Central memory CD4-positive, alpha-beta T cell (primary cell): ENCODE measurements around the gene USP17L15.
"Not testable (repeated sequence)": the region's sequence is repeated elsewhere in the genome, so short reads cannot be mapped to it uniquely, and the experiment has no call there.

Experiments used
- DNase-seq: peaks from one replicate; pipeline ENCODE4 v3.0.0; 2022
- total RNA-seq, 3 experiments: gene quantifications; one replicate each; lab custom pipeline; 2026; lab: John Stamatoyannopoulos, UW

Gene USP17L15, protein sequence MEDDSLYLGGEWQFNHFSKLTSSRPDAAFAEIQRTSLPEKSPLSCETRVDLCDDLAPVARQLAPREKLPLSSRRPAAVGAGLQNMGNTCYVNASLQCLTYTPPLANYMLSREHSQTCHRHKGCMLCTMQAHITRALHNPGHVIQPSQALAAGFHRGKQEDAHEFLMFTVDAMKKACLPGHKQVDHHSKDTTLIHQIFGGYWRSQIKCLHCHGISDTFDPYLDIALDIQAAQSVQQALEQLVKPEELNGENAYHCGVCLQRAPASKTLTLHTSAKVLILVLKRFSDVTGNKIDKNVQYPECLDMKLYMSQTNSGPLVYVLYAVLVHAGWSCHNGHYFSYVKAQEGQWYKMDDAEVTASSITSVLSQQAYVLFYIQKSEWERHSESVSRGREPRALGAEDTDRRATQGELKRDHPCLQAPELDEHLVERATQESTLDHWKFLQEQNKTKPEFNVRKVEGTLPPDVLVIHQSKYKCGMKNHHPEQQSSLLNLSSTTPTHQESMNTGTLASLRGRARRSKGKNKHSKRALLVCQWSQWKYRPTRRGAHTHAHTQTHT
- 0 reads per million in 3 experiments for total RNA-seq

DNA sequence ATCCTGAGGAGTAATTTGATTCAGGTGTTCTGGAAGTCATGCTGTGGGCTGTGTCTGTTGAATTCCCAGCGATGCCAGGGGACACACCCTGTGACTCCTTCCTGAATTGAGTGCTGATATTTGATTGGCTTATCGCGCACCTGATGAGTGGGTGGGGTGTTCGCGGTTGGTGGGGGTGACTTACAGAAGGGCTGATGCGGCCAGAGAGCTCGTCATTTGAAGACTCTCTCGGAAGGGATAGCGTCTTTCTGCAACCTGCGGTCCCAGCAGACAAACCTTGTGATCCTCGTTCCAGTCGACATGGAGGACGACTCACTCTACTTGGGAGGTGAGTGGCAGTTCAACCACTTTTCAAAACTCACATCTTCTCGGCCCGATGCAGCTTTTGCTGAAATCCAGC is at the start of gene USP17L15:
USP17L15 (plus strand) TSS at position 301 of the 400 bp plus-strand sequence; CDS start at position 301, 0 bp downstream.
- not testable (repeated sequence) for DNase-seq

DNA sequence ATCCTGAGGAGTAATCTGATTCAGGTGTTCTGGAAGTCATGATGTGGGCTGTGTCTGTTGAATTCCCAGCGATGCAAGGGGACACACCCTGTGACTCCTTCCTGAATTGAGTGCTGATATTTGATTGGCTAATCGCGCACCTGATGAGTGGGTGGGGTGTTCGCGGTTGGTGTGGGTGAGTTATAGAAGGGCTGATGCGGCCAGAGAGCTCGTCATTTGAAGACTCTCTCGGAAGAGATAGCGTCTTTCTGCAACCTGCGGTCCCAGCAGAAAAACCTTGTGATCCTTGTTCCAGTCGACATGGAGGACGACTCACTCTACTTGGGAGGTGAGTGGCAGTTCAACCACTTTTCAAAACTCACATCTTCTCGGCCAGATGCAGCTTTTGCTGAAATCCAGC is 23.8 kb upstream of the USP17L15 start, which contains the start of gene USP17L10:
USP17L10 (plus strand) TSS at position 301 of the 400 bp plus-strand sequence; CDS start at position 301, 0 bp downstream.
- not testable (repeated sequence) for DNase-seq

DNA sequence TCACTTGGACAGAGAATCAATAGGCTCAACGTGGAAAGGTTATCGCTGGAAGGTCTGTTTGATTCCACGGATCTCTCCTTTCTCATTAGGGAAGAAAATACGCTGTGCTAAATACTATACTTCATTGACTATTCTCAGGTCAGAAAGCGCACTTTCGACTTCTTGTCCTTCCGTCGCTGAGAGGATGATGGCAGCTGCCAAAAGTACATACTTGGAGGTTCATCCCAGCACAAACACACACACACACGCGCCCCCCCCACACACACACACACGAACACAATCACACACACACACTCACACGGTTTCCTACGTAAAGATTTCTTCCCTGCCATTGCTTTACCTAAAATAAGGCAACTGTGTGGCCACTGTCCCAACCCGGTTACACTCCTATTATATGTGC is 19.5 kb upstream of the USP17L15 start:
- not testable (repeated sequence) for DNase-seq

DNA sequence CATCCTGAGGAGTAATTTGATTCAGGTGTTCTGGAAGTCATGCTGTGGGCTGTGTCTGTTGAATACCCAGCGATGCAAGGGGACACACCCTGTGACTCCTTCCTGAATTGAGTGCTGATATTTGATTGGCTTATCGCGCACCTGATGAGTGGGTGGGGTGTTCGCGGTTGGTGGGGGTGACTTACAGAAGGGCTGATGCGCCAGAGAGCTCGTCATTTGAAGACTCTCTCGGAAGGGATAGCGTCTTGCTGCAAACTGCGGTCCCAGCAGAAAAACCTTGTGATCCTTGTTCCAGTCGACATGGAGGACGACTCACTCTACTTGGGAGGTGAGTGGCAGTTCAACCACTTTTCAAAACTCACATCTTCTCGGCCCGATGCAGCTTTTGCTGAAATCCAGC is 19.1 kb upstream of the USP17L15 start, which contains the start of gene USP17L11:
USP17L11 (plus strand) TSS at position 301 of the 400 bp plus-strand sequence; CDS start at position 301, 0 bp downstream.
- not testable (repeated sequence) for DNase-seq

DNA sequence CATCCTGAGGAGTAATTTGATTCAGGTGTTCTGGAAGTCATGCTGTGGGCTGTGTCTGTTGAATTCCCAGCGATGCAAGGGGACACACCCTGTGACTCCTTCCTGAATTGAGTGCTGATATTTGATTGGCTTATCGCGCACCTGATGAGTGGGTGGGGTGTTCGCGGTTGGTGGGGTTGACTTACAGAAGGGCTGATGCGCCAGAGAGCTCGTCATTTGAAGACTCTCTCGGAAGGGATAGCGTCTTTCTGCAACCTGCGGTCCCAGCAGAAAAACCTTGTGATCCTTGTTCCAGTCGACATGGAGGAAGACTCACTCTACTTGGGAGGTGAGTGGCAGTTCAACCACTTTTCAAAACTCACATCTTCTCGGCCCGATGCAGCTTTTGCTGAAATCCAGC is 14.3 kb upstream of the USP17L15 start, which contains the start of gene USP17L12:
USP17L12 (plus strand) TSS at position 301 of the 400 bp plus-strand sequence; CDS start at position 301, 0 bp downstream.
- not testable (repeated sequence) for DNase-seq

DNA sequence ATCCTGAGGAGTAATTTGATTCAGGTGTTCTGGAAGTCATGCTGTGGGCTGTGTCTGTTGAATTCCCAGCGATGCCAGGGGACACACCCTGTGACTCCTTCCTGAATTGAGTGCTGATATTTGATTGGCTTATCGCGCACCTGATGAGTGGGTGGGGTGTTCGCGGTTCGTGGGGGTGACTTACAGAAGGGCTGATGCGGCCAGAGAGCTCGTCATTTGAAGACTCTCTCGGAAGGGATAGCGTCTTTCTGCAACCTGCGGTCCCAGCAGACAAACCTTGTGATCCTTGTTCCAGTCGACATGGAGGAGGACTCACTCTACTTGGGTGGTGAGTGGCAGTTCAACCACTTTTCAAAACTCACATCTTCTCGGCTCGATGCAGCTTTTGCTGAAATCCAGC is 9.6 kb upstream of the USP17L15 start, which contains the start of gene USP17L13:
USP17L13 (plus strand) TSS at position 301 of the 400 bp plus-strand sequence; CDS start at position 301, 0 bp downstream.
- not testable (repeated sequence) for DNase-seq

DNA sequence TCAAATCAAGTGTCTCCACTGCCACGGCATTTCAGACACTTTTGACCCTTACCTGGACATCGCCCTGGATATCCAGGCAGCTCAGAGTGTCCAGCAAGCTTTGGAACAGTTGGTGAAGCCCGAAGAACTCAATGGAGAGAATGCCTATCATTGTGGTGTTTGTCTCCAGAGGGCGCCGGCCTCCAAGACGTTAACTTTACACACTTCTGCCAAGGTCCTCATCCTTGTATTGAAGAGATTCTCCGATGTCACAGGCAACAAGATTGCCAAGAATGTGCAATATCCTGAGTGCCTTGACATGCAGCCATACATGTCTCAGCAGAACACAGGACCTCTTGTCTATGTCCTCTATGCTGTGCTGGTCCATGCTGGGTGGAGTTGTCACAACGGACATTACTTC is 3.9 kb upstream of the USP17L15 start:
- DNase-seq, result not testable (repeated sequence)

DNA sequence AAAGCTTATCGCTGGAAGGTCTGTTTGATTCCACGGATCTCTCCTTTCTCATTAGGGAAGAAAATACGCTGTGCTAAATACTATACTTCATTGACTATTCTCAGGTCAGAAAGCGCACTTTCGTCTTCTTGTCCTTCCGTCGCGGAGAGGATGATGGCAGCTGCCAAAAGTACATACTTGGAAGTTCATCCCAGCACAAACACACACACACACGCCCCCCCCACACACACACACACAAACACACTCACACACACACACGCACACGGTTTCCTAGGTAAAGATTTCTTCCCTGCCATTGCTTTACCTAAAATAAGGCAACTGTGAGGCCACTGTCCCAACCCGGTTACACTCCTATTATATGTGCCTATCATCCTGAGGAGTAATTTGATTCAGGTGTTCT is 4.3 kb downstream of the USP17L15 start:
- DNase-seq, result not testable (repeated sequence)

DNA sequence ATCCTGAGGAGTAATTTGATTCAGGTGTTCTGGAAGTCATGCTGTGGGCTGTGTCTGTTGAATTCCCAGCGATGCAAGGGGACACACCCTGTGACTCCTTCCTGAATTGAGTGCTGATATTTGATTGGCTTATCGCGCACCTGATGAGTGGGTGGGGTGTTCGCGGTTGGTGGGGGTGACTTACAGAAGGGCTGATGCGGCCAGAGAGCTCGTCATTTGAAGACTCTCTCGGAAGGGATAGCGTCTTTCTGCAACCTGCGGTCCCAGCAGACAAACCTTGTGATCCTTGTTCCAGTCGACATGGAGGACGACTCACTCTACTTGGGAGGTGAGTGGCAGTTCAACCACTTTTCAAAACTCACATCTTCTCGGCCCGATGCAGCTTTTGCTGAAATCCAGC is 9.4 kb downstream of the USP17L15 start, which contains the start of gene USP17L17:
USP17L17 (plus strand) TSS at position 301 of the 400 bp plus-strand sequence; CDS start at position 301, 0 bp downstream.
- DNase-seq, result not testable (repeated sequence)

DNA sequence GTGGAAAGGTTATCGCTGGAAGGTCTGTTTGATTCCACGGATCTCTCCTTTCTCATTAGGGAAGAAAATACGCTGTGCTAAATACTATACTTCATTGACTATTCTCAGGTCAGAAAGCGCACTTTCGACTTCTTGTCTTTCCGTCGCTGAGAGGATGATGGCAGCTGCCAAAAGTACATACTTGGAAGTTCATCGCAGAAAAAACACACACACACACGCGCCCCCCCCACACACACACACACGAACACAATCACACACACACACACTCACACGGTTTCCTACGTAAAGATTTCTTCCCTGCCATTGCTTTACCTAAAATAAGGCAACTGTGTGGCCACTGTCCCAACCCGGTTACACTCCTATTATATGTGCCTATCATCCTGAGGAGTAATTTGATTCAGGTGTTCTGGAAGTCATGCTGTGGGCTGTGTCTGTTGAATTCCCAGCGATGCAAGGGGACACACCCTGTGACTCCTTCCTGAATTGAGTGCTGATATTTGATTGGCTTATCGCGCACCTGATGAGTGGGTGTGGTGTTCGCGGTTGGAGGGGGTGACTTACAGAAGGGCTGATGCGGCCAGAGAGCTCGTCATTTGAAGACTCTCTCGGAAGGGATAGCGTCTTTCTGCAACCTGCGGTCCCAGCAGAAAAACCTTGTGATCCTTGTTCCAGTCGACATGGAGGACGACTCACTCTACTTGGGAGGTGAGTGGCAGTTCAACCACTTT is 13.9 kb downstream of the USP17L15 start, which contains the start of gene USP17L18:
USP17L18 (plus strand) TSS at position 678 of the 728 bp plus-strand sequence; CDS start at position 678, 0 bp downstream.
- DNase-seq, result not testable (repeated sequence)

DNA sequence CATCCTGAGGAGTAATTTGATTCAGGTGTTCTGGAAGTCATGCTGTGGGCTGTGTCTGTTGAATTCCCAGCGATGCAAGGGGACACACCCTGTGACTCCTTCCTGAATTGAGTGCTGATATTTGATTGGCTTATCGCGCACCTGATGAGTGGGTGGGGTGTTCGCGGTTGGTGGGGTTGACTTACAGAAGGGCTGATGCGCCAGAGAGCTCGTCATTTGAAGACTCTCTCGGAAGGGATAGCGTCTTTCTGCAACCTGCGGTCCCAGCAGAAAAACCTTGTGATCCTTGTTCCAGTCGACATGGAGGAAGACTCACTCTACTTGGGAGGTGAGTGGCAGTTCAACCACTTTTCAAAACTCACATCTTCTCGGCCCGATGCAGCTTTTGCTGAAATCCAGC is 18.9 kb downstream of the USP17L15 start, which contains the start of gene USP17L19:
USP17L19 (plus strand) TSS at position 301 of the 400 bp plus-strand sequence; CDS start at position 301, 0 bp downstream.
- DNase-seq, result not testable (repeated sequence)

DNA sequence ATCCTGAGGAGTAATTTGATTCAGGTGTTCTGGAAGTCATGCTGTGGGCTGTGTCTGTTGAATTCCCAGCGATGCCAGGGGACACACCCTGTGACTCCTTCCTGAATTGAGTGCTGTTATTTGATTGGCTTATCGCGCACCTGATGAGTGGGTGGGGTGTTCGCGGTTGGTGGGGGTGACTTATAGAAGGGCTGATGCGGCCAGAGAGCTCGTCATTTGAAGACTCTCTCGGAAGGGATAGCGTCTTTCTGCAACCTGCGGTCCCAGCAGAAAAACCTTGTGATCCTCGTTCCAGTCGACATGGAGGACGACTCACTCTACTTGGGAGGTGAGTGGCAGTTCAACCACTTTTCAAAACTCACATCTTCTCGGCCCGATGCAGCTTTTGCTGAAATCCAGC is 23.6 kb downstream of the USP17L15 start, which contains the start of gene USP17L20:
USP17L20 (plus strand) TSS at position 301 of the 400 bp plus-strand sequence; CDS start at position 301, 0 bp downstream.
- not testable (repeated sequence) for DNase-seq

DNA sequence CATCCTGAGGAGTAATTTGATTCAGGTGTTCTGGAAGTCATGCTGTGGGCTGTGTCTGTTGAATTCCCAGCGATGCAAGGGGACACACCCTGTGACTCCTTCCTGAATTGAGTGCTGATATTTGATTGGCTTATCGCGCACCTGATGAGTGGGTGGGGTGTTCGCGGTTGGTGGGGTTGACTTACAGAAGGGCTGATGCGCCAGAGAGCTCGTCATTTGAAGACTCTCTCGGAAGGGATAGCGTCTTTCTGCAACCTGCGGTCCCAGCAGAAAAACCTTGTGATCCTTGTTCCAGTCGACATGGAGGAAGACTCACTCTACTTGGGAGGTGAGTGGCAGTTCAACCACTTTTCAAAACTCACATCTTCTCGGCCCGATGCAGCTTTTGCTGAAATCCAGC is 28.4 kb downstream of the USP17L15 start, which contains the start of gene USP17L21:
USP17L21 (plus strand) TSS at position 301 of the 400 bp plus-strand sequence; CDS start at position 301, 0 bp downstream.
- not testable (repeated sequence) for DNase-seq

DNA sequence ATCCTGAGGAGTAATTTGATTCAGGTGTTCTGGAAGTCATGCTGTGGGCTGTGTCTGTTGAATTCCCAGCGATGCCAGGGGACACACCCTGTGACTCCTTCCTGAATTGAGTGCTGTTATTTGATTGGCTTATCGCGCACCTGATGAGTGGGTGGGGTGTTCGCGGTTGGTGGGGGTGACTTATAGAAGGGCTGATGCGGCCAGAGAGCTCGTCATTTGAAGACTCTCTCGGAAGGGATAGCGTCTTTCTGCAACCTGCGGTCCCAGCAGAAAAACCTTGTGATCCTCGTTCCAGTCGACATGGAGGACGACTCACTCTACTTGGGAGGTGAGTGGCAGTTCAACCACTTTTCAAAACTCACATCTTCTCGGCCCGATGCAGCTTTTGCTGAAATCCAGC is 33.1 kb downstream of the USP17L15 start, which contains the start of gene USP17L22:
USP17L22 (plus strand) TSS at position 301 of the 400 bp plus-strand sequence; CDS start at position 301, 0 bp downstream.
- DNase-seq, result not testable (repeated sequence)

DNA sequence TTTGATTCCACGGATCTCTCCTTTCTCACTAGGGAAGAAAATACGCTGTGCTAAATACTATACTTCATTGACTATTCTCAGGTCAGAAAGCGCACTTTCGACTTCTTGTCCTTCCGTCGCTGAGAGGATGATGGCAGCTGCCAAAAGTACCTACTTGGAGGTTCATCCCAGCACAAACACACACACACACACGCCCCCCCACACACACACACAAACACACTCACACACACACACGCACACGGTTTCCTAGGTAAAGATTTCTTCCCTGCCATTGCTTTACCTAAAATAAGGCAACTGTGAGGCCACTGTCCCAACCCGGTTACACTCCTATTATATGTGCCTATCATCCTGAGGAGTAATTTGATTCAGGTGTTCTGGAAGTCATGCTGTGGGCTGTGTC is 37.5 kb downstream of the USP17L15 start:
- DNase-seq, result not testable (repeated sequence)
